ENCODE measurements around the gene MID2. TPM values are rescaled to one million over a fixed set of nuclear protein-coding genes. Genes with fewer than 3 reads are reported as not detected.
"Not testable (repeated sequence)": the region's sequence is repeated elsewhere in the genome, so short reads cannot be mapped to it uniquely, and the experiment has no call there.

The MID2 gene
- total RNA-seq, 1 donor from 2014 or later: 37.1 TPM

- H3K27ac ChIP-seq: no peak overlapping the region
- DNase-seq (ENCODE audit: low spot score in 2 of 2): no peak
- H3K4me3 ChIP-seq: peak overlapping the region in 1 of 2 donors; percentile 41
- no peaks in the 10 kb centered on the region for H3K36me3 ChIP-seq
- no peaks in the 10 kb centered on the region for H3K27me3 ChIP-seq
- no peak for TF ChIP-seq CTCF (IDR thresholded peaks at IDR 0.05)
- H3K4me1 ChIP-seq: no peaks in the 10 kb centered on the region
- no peaks in the 10 kb centered on the region for H3K9me3 ChIP-seq
- intact Hi-C loops (cut with DNase I): no loop called here
These were observed 110.2 kb downstream of the MID2 start for GRCh38 chrX:107935664-107936433.

GRCh38 chrX:107936434-107936730, 110.7 kb downstream of the MID2 start:
- no peak overlapping the region for H3K4me3 ChIP-seq
- intact Hi-C loops (cut with DNase I): no loop called here

GRCh38 chrX:107940095-107940494, 114.4 kb downstream of the MID2 start:
- DNase-seq (ENCODE audit: low spot score in 2 of 2): no peak
- Histone ChIP-seq H3K27me3 (no peaks in the 10 kb centered on the region), H3K4me1 (no peaks in the 10 kb centered on the region), H3K4me3 (no peak overlapping the region), H3K27ac (no peak overlapping the region), H3K36me3 (no peaks in the 10 kb centered on the region), H3K9me3 (no peaks in the 10 kb centered on the region)
- intact Hi-C loops (cut with DNase I): no loop called here
- TF ChIP-seq CTCF (IDR thresholded peaks at IDR 0.05): no peak

More at GRCh38 chrX:107936434-107936730, 110.7 kb downstream of the MID2 start:
- Histone ChIP-seq H3K27ac (no peak overlapping the region), H3K36me3 (no peaks in the 10 kb centered on the region), H3K4me1 (no peaks in the 10 kb centered on the region), H3K27me3 (no peaks in the 10 kb centered on the region), H3K9me3 (no peaks in the 10 kb centered on the region)
- TF ChIP-seq CTCF (IDR thresholded peaks at IDR 0.05): no peak
- no peak for DNase-seq (ENCODE audit: low spot score in 2 of 2)

GRCh38 chrX:107955337-107955736, 129.7 kb downstream of the MID2 start:
- DNase-seq (ENCODE audit: low spot score in 2 of 2); intact Hi-C loops (cut with DNase I); H3K36me3 ChIP-seq; H3K27me3 ChIP-seq; H3K9me3 ChIP-seq; H3K4me3 ChIP-seq; H3K4me1 ChIP-seq; H3K27ac ChIP-seq: not testable (repeated sequence)

GRCh38 chrX:107968623-107969022, 143.0 kb downstream of the MID2 start:
- H3K4me3 ChIP-seq: no peak overlapping the region
- H3K27ac ChIP-seq: no peak overlapping the region
- no peaks in the 10 kb centered on the region for H3K27me3 ChIP-seq
- H3K4me1 ChIP-seq: no peaks in the 10 kb centered on the region
- no peaks in the 10 kb centered on the region for H3K9me3 ChIP-seq
- DNase-seq (ENCODE audit: low spot score in 2 of 2): no peak
- intact Hi-C loops (cut with DNase I): no loop called here
- no peak for TF ChIP-seq CTCF (IDR thresholded peaks at IDR 0.05)
- H3K36me3 ChIP-seq: no peaks in the 10 kb centered on the region

- Histone ChIP-seq H3K4me1 (no peaks in the 10 kb centered on the region), H3K36me3 (no peaks in the 10 kb centered on the region), H3K27me3 (no peaks in the 10 kb centered on the region), H3K9me3 (no peaks in the 10 kb centered on the region), H3K27ac (no peak overlapping the region), H3K4me3 (no peak overlapping the region)
- intact Hi-C loops (cut with DNase I): no loop called here
- no peak for DNase-seq (ENCODE audit: low spot score in 2 of 2)
- TF ChIP-seq CTCF (IDR thresholded peaks at IDR 0.05): no peak
These were observed 144.4 kb downstream of the MID2 start for GRCh38 chrX:107970073-107970472.
